Bronchial epithelial cell (primary cell): ENCODE results near the gene CLK3. TPM values are rescaled to one million over a fixed set of nuclear protein-coding genes. Genes with fewer than 3 reads are reported as not detected.

ENCODE experiments used
- DNase-seq: peaks from one replicate; pipeline ENCODE4 v3.0.0-alpha.2; 2010; ENCODE audit warnings: low read depth
- FAIRE-seq: peaks from 2 replicates; lab custom pipeline; 2011; peaks lifted over from hg19 to GRCh38; lab: Jason Lieb, UNC
- H3K27me3 ChIP-seq: 2 replicates; pipeline ENCODE4 v1.5.1; 2011; ENCODE audit warnings: low read length; ENCODE audit not compliant: control insufficient read depth, insufficient read depth
- H3K36me3 ChIP-seq: 2 replicates; pipeline ENCODE4 v1.5.1; 2011; ENCODE audit warnings: low read length; ENCODE audit not compliant: control insufficient read depth, insufficient read depth
- H3K4me3 ChIP-seq: 2 replicates; pipeline ENCODE4 v1.5.1; 2011; ENCODE audit warnings: mild to moderate bottlenecking, low read depth, low read length, control low read depth
- CTCF ChIP-seq: IDR thresholded peaks from 2 replicates; pipeline ENCODE4 v1.5.1; 2011; ENCODE audit warnings: mild to moderate bottlenecking, moderate library complexity, low read length, control low read depth, inconsistent platforms; ENCODE audit not compliant: insufficient read depth, severe bottlenecking
- total RNA-seq: library from RNA; depleted of rRNA; stranded (reverse); fragments of >200 nt; gene quantifications from 2 replicates; pipeline ENCODE4 v1.2.1, GENCODE V29; 2014

The CLK3 gene
- total RNA-seq, 1 donor from 2014 or later, result 115 TPM

DNA sequence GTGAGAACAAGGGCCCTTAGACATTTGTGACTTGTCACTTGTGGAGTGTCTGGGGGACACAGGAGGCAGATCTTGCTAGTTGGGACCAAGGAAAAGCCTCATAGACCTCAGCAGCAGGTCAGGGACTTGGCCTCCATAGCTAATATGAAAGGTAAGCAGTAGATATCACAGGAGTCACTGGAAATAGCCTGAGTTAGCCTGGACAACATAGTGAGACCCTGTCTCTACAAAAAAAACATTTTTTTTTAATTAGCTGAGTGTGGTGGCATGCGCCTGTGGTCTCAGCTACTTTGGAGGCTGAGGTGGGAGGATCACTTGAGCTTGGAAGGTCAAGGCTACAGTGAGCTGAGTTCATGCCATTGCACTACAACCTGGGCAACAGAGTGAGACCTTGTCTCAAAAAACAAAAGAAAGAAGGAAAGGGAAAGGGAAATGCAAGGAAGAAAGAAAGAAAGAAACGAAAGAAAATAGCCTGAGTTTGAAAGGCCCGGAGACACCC, 37.1 kb upstream of the CLK3 start:
- Histone ChIP-seq H3K4me3 (no peak overlapping the region), H3K36me3 (peaks cover 9% of the 10 kb centered on the region), H3K27me3 (no peaks in the 10 kb centered on the region)
- no peak for TF ChIP-seq CTCF
- DNase-seq (no peak), FAIRE-seq (no peak)

GRCh38 chr15:74579001-74579400, 36.6 kb upstream of the CLK3 start:
- DNase-seq (no peak), FAIRE-seq (no peak)
- no peak for TF ChIP-seq CTCF
- Histone ChIP-seq H3K27me3 (no peaks in the 10 kb centered on the region), H3K4me3 (no peak overlapping the region), H3K36me3 (peaks cover 9% of the 10 kb centered on the region)

DNA sequence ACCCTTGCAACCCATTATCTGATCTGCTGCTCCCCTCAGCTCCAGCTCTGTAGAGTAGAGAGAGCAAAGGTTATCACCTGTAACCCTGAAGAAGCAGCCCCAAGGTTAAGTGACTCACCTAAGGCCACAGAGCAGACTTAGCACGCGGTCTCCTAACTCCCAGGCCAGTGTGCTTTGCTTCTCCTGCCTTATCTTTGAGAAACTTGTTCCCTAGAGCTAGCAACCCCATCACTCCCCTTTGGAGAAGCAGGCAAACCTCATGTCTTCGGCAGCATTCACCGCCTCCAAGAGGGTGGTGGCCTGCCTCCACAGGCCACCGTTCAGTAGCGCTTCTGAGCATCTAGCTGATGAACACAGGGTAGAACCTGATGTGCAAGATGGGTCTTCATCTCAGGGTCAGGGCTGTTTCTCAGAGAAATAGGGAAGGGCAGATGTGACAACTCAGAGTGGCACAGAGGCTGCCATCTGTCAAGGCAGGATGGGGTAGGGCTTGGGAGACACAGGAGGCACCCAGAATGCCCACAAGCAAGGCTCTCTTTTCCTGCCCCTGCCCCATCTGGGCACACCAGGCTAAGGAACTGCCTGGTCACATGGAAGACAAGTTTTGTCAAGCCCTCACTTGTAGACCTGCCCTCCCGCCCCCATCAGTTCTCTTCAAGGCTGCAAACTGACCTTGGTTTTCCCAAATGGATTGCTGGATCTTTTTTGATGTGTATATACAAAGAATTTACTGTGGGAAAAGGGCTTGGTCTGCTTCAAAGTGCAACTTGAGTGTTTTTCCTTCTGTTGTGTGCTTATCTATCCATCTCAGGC, 34.9 kb upstream of the CLK3 start:
- FAIRE-seq (no peak), DNase-seq (peak; percentile 68)
- peaks cover 11% of the 10 kb centered on the region for H3K36me3 ChIP-seq
- no peak overlapping the region for H3K4me3 ChIP-seq
- TF ChIP-seq CTCF, result no peak
- no peaks in the 10 kb centered on the region for H3K27me3 ChIP-seq

DNA sequence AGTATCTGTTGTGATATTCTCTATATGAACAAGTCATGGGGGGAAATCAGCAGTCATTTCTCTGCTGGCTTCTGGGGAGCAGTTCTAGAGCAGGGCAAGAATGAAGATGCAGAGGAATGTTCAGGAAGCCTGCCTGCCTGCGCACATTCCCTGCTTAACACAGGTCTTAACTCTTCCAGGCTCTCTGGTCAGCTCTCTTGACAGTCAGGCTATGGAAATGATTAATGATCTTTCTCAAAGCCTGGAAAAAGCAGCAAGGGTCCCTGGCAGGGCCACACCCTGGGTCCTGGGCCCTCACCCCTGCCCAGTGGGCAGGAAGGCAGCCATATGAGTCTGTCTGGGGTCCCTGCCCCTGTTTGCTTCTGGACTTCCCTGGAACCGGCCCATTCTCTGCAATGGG, 31.4 kb upstream of the CLK3 start:
- no peak for TF ChIP-seq CTCF
- H3K4me3 ChIP-seq, result no peak overlapping the region
- FAIRE-seq, result no peak

DNA sequence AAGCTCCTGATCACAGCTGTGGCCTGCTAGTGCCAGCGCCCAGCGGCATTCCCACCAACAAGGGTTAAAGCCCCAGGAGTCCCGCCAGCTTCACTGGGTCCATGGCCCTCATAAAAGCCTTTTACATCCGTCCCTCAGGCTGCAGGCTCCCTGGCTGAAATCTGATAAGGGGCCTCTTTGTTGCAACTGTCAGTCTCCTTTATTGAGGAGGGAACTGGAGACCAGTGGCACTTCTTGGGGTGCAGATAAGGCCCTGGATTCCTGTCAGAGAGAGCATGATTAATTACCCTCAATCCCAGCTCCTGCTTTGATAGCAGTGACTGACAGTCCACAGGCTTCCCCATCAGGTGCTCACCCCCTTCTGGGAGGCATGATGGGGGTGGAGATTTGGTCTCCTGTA, 30.9 kb upstream of the CLK3 start:
- no peaks in the 10 kb centered on the region for H3K27me3 ChIP-seq
- H3K4me3 ChIP-seq, result no peak overlapping the region
- FAIRE-seq (no peak), DNase-seq (no peak)
- H3K36me3 ChIP-seq, result peaks cover 5% of the 10 kb centered on the region
- TF ChIP-seq CTCF, result no peak

More for the DNA sequence above, 31.4 kb upstream of the CLK3 start:
- no peak for DNase-seq
- no peaks in the 10 kb centered on the region for H3K27me3 ChIP-seq
- H3K36me3 ChIP-seq, result peaks cover 6% of the 10 kb centered on the region
